Measurements from ENCODE around the gene TNKS1BP1. TPM values are rescaled to one million over a fixed set of nuclear protein-coding genes. Genes with fewer than 3 reads are reported as not detected.

TNKS1BP1 gene
- total RNA-seq, 4 donors from 2014 or later = 62.0 to 193 (median 85.7) TPM

GRCh38 chr11:57308426-57309060, 16.2 kb downstream of the TNKS1BP1 start:
- no peak for TF ChIP-seq CTCF (IDR thresholded peaks at IDR 0.05; ENCODE audit: low read depth)

- TF ChIP-seq CTCF (IDR thresholded peaks at IDR 0.05; ENCODE audit: low read depth) = no peak
These were observed 17.0 kb downstream of the TNKS1BP1 start for GRCh38 chr11:57307666-57308270.

GRCh38 chr11:57306940-57307565, 17.7 kb downstream of the TNKS1BP1 start:
- no peak for TF ChIP-seq CTCF (IDR thresholded peaks at IDR 0.05; ENCODE audit: low read depth)

- no peak for TF ChIP-seq CTCF (IDR thresholded peaks at IDR 0.05; ENCODE audit: low read depth)
These were observed 18.4 kb downstream of the TNKS1BP1 start for GRCh38 chr11:57306161-57306876.

GRCh38 chr11:57305523-57305922, 19.2 kb downstream of the TNKS1BP1 start:
- TF ChIP-seq CTCF (IDR thresholded peaks at IDR 0.05; ENCODE audit: low read depth) = no peak

GRCh38 chr11:57303990-57304579, 20.7 kb downstream of the TNKS1BP1 start:
- no peak for TF ChIP-seq CTCF (IDR thresholded peaks at IDR 0.05; ENCODE audit: low read depth)

All from subcutaneous adipose tissue (tissue), 4 donors.